GM18868 (cell line): ENCODE data around the gene ATP2B1.

Source experiments
- ATAC-seq: cut with Tn5 transposase; IDR thresholded peaks from one replicate; pipeline ENCODE4 v1.9.1; 2021; ENCODE audit warnings: mild to moderate bottlenecking, moderate library complexity; ENCODE audit not compliant: unreplicated experiment

ATP2B1 gene

DNA sequence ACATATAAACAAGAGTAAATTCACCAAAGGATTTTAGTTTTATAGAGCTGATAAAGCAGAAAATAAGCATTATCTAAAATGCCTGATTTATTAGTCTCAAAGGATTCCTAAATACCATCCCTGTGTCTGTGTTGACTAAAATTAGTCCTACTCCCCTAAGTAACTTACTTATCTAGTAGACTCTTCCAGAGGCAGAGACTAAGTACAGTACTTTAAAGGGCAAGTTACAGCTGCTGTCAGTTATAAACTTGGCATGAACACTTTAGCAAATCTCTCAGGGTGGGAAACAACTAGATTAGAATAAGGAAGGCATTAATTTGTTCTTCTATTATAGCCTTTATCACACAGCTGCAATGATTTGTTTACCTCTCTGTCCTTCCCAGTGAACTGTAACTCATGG lies 46.0 kb downstream of the ATP2B1 start:
- ATAC-seq: no peak

- ATAC-seq: peak; percentile 33
These were observed 46.8 kb downstream of the ATP2B1 start for GRCh38 chr12:89661706-89662330.

- no peak for ATAC-seq
These were observed 50.9 kb downstream of the ATP2B1 start for GRCh38 chr12:89657739-89658138.

GRCh38 chr12:89657066-89657465 lies 51.6 kb downstream of the ATP2B1 start:
- no peak for ATAC-seq

GRCh38 chr12:89655841-89656240 lies 52.8 kb downstream of the ATP2B1 start:
- ATAC-seq: no peak

DNA sequence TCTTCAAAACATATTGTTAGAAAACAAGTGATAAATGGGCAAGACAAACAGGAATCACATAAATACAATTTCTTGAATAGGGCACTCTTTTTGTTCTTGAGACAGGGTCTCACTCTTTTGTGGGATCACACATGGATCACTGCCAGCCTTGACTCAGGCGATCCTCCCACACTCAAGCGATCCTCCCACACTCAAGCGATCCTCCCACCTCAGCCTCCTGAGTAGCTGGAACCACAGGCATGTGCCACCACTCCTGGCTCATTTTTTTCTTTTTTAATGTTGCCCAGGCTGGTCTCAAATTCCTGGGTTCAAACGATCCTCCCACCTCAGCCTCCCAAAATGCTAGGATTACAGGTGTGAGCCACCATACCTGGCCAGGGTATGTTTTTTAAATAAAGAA lies 57.4 kb downstream of the ATP2B1 start:
- no peak for ATAC-seq

DNA sequence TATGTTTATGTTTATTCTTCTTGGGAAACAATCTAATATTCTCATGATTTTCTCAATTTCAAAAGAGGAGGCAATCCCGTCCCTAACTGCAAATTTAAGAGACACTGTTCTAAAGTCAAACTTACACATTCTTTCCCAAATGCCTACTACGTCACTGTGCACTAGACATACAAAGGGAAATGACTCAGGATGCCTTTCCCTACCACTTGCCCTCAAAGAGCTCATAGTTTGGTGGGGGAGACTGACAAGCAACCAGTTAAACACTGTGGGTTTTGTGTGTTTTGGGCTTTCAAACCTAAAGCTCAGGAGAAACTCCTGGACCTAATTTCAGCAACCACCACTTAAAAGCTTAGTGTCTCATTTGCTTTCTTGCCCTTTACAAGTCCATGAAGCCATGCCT lies 58.4 kb downstream of the ATP2B1 start:
- ATAC-seq: no peak

GRCh38 chr12:89649820-89650219 lies 58.8 kb downstream of the ATP2B1 start:
- no peak for ATAC-seq

GRCh38 chr12:89649139-89649538 lies 59.5 kb downstream of the ATP2B1 start:
- no peak for ATAC-seq

DNA sequence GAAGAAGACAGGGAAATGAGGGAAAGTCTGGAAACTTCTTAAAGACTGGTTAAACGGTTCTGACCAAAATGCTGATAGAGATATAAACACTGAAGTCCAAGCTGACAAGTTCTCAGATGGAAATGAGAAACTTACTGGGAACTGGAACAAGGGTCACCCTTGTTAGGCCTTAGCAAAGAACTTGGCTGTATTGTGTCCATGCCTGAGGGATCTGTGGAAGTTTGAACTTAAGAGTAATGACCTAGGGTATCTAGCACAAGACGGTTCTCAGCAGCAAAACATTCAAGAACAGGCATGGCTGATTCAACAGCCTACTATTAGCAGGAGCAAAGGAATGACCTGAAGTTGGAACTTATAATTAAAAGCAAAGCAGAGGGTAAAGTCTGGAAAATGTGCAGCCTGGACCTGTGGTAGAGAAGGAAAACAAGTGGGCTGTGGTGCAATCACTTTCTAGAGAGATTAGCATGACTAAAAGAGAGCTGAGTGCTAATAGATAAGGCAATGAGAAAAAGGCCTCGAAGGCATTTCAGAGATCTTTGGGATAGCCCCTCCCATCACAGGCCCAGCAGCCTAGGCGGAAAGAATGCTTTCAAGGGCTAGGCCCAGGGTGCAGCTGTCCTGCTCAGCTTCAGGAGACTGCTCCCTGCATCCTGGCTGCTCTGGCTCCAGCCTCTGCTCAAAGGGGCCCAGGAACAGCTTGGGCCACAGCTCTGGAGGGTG lies 60.3 kb downstream of the ATP2B1 start:
- ATAC-seq: no peak

DNA sequence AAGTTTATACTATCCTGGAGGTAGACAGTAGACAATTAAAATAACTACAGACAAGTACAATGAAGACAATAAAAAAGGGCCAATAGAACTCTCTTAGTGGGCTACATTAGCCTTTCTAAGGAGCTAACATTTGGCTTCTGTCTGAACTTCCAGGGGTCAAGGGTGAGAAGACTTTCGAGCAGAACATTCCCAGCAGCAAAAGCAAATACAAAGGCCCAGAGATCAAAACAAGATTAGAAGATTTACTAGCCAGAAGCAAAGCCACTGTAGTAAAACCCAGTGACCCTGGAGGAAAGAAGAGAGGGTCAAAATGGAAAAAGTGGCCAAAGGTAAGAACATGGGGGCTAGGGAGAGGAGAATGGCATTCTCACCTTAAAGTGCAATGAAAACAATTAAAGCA lies 63.2 kb downstream of the ATP2B1 start:
- ATAC-seq: no peak

- ATAC-seq: no peak
These were observed 65.7 kb downstream of the ATP2B1 start for GRCh38 chr12:89642959-89643358.

GRCh38 chr12:89636776-89637160 lies 71.9 kb downstream of the ATP2B1 start:
- ATAC-seq: no peak

- ATAC-seq: no peak
These were observed 72.4 kb downstream of the ATP2B1 start for GRCh38 chr12:89636052-89636775.

DNA sequence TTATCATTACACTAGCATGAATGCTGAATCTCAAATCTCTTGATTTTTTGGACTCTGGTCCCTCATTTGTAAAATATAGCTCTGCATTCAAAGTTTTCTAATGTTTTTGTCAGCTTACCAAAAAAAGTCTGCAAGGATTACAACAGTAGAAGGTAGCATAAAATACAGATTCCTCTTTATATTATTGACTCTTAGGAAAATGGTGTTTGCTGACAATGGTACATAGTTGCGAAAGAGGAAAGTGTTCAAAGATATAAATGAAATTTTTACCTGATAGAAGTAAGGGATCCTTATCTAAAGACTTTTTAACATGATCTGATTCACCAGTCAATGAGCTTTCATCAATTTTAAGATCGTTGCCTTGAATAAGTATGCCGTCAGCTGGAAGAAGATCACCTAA lies 74.1 kb downstream of the ATP2B1 start:
- no peak for ATAC-seq

GRCh38 chr12:89632778-89633177 lies 75.9 kb downstream of the ATP2B1 start:
- ATAC-seq: no peak

- no peak for ATAC-seq
These were observed 86.5 kb downstream of the ATP2B1 start for GRCh38 chr12:89622115-89622514.

GRCh38 chr12:89621521-89621920 lies 87.1 kb downstream of the ATP2B1 start:
- no peak for ATAC-seq

DNA sequence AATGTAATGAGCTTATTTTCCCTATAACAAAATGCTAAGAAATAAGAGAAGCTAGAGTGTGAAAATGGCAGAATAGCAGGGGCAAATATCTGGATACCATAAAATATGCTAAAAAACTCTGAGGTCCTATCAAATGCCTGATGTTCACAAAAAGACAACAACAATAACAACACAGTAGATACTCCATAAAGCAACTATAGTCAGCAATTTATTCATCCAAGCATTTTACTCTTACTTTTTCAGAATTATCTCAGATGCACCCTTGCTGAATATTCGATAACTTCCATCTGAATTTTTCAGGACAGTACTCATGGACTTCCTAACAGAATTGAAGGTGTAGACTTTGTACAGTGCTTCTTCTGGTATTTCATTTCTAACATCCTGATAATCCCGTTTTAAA lies 88.9 kb downstream of the ATP2B1 start:
- no peak for ATAC-seq

DNA sequence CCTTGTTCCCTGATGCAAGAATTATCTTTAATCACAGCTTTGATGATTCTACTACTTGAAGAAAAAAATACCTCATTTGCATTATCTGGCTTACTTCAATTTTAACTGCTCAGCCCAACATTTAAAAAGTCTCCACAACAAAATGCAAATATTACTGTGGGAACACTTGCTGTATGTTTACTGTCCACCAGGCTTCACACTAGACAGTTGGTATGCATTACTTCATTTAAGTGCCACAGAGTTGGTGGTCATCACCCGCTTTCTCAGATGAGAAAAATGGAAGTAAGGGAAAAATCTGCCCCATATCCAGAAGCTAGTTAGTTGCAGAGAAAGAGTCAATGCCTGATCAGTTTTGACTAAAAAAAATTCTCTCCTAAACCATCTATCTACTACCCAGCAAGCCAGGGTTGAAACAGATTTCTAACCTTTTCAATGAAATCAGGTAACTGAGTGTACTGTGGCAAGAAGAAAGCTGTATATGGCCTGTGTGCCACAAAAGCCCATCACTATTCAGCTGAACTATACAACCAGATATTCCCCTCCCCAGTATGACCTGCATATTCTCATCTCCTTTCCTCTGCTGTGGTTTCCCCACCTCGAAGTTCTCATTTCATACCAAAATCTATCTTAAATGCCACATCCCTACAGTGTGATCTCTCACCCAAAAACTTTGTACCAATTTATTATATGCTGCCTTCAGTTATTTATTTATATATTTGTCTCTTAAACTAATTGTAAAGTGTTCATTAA lies 90.3 kb downstream of the ATP2B1 start:
- no peak for ATAC-seq

- ATAC-seq: no peak
These were observed 98.3 kb downstream of the ATP2B1 start for GRCh38 chr12:89610366-89610765.
